Measurements from ENCODE around the gene LYZL2. TPM values are rescaled to one million over a fixed set of nuclear protein-coding genes. Genes with fewer than 3 reads are reported as not detected.
A peak's percentile ranks its signal among the peaks of the same experiment; 100 is the strongest.

LYZL2 gene
- total and polyA plus RNA-seq, 9 of the 15 experiments (the other 6 are each of a cell fraction or from before 2014, with no cell fraction given) = not detected

- no peaks in the 10 kb centered on the region for H3K79me2 ChIP-seq (ENCODE audit: control insufficient read depth, insufficient read depth, low read length)
- peak overlapping the region; percentile 20 to 75; a peak in 2 of 4 replicates for H3K9ac ChIP-seq (ENCODE audit: insufficient read depth in 1 of 2, low read depth in 2 of 2, low read length in 2 of 2)
- POLR2A ChIA-PET = interaction anchor here (0.6 to 1.7 kb wide), 2 partner anchors 22 to 222 kb away, joined by 3 to 7 read pairs; no protein-coding TSS in a partner anchor
- CTCF ChIA-PET (ENCODE audit: low intra/inter-chr PET ratio) = interaction anchor here (0.6 kb wide), 1 partner anchor 22 kb away, joined by 4 read pairs; no protein-coding TSS in a partner anchor
- no peaks in the 10 kb centered on the region for H3K9me3 ChIP-seq (replicated peaks; ENCODE audit: control insufficient read depth, insufficient read depth, low read depth, low read length)
- H2AFZ ChIP-seq (ENCODE audit: low read depth, low read length) = peak overlapping the region; percentile 93
- intact Hi-C loops (cut with micrococcal nuclease) = no loop called here
- no peaks in the 10 kb centered on the region for H3K27me3 ChIP-seq (ENCODE audit: control insufficient read depth in 2 of 2, insufficient read depth in 2 of 2, low read length in 2 of 2)
- peak overlapping the region; percentile 48; the same call in 1 of the 2 replicates for H3K4me2 ChIP-seq (ENCODE audit: insufficient read depth, low read length)
- H4K20me1 ChIP-seq (replicated peaks; ENCODE audit: control insufficient read depth, insufficient read depth, low read length) = no peaks in the 10 kb centered on the region
- H3K9me1 ChIP-seq (ENCODE audit: control insufficient read depth, insufficient read depth, low read length) = no peaks in the 10 kb centered on the region
- ATAC-seq = peak; percentile 25
- BruUV-seq (replicated peaks) = no TSS peak
- H3K4me1 ChIP-seq (replicated peaks in 1 of 2; ENCODE audit: control insufficient read depth in 2 of 2, insufficient read depth in 2 of 2, low read length in 2 of 2) = peaks cover 14 to 16% of the 10 kb centered on the region in 2 experiments; a peak in 3 of 5 replicates
- H3K36me3 ChIP-seq (ENCODE audit: control insufficient read depth, insufficient read depth, low read length) = no peaks in the 10 kb centered on the region
- peak in 2 of 4 experiments; percentile 27 to 45 for DNase-seq (ENCODE audit: extremely low read depth in 1 of 4, low spot score in 3 of 4)
- in situ Hi-C loops (cut with MboI) = no loop called here
- peak; percentile 67 for FAIRE-seq
- peak overlapping the region; percentile 8; the same call in 1 of the 3 replicates for H3K27ac ChIP-seq (ENCODE audit: extremely low read depth, low read depth, low read length)
- 22% methylated on average over 8 of the region's 8 CpGs for WGBS (ENCODE audit: insufficient coverage, low coverage, missing lambda C conversion rate)
- no peak overlapping the region for H3K4me3 ChIP-seq
- TF ChIP-seq, protein P1, sequence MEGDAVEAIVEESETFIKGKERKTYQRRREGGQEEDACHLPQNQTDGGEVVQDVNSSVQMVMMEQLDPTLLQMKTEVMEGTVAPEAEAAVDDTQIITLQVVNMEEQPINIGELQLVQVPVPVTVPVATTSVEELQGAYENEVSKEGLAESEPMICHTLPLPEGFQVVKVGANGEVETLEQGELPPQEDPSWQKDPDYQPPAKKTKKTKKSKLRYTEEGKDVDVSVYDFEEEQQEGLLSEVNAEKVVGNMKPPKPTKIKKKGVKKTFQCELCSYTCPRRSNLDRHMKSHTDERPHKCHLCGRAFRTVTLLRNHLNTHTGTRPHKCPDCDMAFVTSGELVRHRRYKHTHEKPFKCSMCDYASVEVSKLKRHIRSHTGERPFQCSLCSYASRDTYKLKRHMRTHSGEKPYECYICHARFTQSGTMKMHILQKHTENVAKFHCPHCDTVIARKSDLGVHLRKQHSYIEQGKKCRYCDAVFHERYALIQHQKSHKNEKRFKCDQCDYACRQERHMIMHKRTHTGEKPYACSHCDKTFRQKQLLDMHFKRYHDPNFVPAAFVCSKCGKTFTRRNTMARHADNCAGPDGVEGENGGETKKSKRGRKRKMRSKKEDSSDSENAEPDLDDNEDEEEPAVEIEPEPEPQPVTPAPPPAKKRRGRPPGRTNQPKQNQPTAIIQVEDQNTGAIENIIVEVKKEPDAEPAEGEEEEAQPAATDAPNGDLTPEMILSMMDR (IDR thresholded peaks at IDR 0.05 in 2 of 3, conservative IDR thresholded peaks at IDR 0.05 in 1 of 3; ENCODE audit: insufficient read depth in 2 of 3, low read depth in 1 of 3, low read length in 3 of 3) = peak in 1 of 3 experiments; percentile 13; a peak in 1 of 6 replicates
- TF ChIP-seq L3MBTL2 (IDR thresholded peaks at IDR 0.05) = 0 out of 2 replicates have a peak, but pooled peaks have one; percentile 18
- TF ChIP-seq, protein P2, sequence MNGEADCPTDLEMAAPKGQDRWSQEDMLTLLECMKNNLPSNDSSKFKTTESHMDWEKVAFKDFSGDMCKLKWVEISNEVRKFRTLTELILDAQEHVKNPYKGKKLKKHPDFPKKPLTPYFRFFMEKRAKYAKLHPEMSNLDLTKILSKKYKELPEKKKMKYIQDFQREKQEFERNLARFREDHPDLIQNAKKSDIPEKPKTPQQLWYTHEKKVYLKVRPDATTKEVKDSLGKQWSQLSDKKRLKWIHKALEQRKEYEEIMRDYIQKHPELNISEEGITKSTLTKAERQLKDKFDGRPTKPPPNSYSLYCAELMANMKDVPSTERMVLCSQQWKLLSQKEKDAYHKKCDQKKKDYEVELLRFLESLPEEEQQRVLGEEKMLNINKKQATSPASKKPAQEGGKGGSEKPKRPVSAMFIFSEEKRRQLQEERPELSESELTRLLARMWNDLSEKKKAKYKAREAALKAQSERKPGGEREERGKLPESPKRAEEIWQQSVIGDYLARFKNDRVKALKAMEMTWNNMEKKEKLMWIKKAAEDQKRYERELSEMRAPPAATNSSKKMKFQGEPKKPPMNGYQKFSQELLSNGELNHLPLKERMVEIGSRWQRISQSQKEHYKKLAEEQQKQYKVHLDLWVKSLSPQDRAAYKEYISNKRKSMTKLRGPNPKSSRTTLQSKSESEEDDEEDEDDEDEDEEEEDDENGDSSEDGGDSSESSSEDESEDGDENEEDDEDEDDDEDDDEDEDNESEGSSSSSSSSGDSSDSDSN (IDR thresholded peaks at IDR 0.05; ENCODE audit: borderline replicate concordance in 1 of 2, low read depth in 2 of 2, low read length in 2 of 2) = peak in 1 of 2 experiments; percentile 43; a peak in 1 of 4 replicates
- peak; percentile 41; the same call in 1 of the 2 replicates for TF ChIP-seq SMARCA4 (IDR thresholded peaks at IDR 0.05)
- TF ChIP-seq TCF3 (CRISPR knock-in tag; IDR thresholded peaks at IDR 0.05) = peak; percentile 61
- peak; percentile 88 for TF ChIP-seq TFAP4 (CRISPR knock-in tag; IDR thresholded peaks at IDR 0.05; ENCODE audit: borderline replicate concordance)
- TF ChIP-seq ATF1 (CRISPR knock-in tag; IDR thresholded peaks at IDR 0.05) = no peak
- no peak for TF ChIP-seq ATF1 (tag; IDR thresholded peaks at IDR 0.05)
- TF ChIP-seq RAD21 (CRISPR knock-in tag; conservative IDR thresholded peaks at IDR 0.05 in 1 of 2, IDR thresholded peaks at IDR 0.05 in 1 of 2) = peak in 1 of 2 experiments; percentile 15; a peak in 2 of 4 replicates
- TF ChIP-seq, protein P3, sequence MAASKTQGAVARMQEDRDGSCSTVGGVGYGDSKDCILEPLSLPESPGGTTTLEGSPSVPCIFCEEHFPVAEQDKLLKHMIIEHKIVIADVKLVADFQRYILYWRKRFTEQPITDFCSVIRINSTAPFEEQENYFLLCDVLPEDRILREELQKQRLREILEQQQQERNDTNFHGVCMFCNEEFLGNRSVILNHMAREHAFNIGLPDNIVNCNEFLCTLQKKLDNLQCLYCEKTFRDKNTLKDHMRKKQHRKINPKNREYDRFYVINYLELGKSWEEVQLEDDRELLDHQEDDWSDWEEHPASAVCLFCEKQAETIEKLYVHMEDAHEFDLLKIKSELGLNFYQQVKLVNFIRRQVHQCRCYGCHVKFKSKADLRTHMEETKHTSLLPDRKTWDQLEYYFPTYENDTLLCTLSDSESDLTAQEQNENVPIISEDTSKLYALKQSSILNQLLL (CRISPR knock-in tag; IDR thresholded peaks at IDR 0.05; ENCODE audit: borderline replicate concordance) = no peak
- TF ChIP-seq SPI1 (IDR thresholded peaks at IDR 0.05; ENCODE audit: borderline replicate concordance, low read depth, low read length) = peak; percentile 99
These were observed 42.0 kb downstream of the LYZL2 start for GRCh38 chr10:30587522-30588031.
